ENCODE data around the gene SUSD4.

DNA sequence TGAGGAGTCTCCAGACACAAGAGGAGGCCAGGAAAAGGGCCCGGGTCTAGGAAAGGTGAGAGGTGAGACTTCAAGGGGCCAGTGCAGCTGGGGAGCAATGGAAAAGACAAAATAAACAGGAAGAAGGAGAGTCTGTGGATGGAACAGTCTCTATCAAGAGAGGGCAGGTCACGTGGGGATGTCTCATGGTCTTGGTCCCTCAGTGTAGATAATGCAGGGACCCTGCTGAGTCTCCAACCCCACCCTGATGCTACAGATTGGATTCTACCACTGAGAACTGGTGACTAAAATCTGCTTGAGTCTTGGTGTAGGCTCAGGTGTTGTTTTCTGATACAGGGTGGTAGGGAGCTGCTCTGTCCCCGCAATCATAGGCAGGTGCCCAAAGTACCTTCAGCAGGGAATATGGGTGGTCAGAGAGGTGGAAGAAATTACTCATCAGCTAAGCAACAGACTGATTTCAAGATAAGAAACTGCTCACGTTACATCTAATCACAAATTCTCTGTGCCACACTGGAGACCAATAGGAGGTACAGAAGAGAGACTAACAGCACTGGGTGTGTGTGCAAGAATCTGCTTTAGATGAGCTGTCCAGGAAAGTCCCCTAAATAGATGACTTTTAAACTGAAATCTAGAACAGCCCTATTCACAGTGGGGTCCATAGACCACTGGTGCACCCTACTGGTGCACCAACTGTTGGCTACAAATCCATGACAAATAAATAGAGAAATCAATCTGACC lies 119.4 kb downstream of the SUSD4 start:
- TF ChIP-seq, protein P1, sequence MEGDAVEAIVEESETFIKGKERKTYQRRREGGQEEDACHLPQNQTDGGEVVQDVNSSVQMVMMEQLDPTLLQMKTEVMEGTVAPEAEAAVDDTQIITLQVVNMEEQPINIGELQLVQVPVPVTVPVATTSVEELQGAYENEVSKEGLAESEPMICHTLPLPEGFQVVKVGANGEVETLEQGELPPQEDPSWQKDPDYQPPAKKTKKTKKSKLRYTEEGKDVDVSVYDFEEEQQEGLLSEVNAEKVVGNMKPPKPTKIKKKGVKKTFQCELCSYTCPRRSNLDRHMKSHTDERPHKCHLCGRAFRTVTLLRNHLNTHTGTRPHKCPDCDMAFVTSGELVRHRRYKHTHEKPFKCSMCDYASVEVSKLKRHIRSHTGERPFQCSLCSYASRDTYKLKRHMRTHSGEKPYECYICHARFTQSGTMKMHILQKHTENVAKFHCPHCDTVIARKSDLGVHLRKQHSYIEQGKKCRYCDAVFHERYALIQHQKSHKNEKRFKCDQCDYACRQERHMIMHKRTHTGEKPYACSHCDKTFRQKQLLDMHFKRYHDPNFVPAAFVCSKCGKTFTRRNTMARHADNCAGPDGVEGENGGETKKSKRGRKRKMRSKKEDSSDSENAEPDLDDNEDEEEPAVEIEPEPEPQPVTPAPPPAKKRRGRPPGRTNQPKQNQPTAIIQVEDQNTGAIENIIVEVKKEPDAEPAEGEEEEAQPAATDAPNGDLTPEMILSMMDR (IDR thresholded peaks at IDR 0.05): peak in 2 of 6 experiments; percentile 12 to 14
- no peak for TF ChIP-seq POLR2A (IDR thresholded peaks at IDR 0.05)

Data from adrenal gland (tissue), 5 donors.